Astrocyte (in vitro differentiated cells and primary cell): ENCODE results near the gene BABAM1.

ENCODE experiments used
- EZH2 ChIP-seq: IDR thresholded peaks from 2 replicates; pipeline ENCODE4 v1.6.1; 2012; ENCODE audit warnings: mild to moderate bottlenecking, low read length, inconsistent platforms; ENCODE audit not compliant: insufficient read depth
- TF ChIP-seq, protein P1 (sequence below): IDR thresholded peaks from 2 replicates; pipeline ENCODE4 v1.5.1; 2011; ENCODE audit warnings: low read depth, mild to moderate bottlenecking, inconsistent platforms, low read length, moderate library complexity; ENCODE audit not compliant: insufficient read depth

DNA sequence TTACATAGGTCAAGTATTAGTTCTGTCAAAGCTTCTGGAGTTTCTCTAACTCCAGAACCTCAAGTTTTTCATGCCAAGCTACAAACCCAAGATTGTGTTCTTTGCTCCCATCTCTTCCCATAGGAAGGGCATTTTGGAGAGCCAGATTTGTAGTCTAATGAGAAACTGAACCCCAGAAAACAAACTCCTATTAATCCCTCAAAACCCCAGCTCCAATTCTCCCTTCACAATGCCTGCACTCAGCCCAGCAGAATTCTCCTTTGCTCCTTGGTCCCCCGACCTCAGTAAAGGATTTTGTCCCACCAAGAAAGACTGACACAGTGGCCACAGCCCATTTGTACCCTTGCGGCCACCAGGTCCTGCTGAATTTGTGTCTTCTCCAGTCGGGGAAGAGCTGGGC is 11.1 kb upstream of the BABAM1 start:
- TF ChIP-seq, protein P1, sequence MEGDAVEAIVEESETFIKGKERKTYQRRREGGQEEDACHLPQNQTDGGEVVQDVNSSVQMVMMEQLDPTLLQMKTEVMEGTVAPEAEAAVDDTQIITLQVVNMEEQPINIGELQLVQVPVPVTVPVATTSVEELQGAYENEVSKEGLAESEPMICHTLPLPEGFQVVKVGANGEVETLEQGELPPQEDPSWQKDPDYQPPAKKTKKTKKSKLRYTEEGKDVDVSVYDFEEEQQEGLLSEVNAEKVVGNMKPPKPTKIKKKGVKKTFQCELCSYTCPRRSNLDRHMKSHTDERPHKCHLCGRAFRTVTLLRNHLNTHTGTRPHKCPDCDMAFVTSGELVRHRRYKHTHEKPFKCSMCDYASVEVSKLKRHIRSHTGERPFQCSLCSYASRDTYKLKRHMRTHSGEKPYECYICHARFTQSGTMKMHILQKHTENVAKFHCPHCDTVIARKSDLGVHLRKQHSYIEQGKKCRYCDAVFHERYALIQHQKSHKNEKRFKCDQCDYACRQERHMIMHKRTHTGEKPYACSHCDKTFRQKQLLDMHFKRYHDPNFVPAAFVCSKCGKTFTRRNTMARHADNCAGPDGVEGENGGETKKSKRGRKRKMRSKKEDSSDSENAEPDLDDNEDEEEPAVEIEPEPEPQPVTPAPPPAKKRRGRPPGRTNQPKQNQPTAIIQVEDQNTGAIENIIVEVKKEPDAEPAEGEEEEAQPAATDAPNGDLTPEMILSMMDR: no peak
- TF ChIP-seq EZH2: no peak
